T1000 (cell line): ENCODE data around the gene TEKT1.
"Not testable (repeated sequence)": the region's sequence is repeated elsewhere in the genome, so short reads cannot be mapped to it uniquely, and the experiment has no call there.

ENCODE experiments used
- DNase-seq: peaks from one replicate; lab custom pipeline; 2025; ENCODE audit warnings: mixed read lengths; lab: John Stamatoyannopoulos, UW

Gene TEKT1

GRCh38 chr17:6815775-6816174, 15.8 kb downstream of the TEKT1 start:
- DNase-seq, result no peak

GRCh38 chr17:6812295-6812694, 19.2 kb downstream of the TEKT1 start:
- DNase-seq, result no peak

DNA sequence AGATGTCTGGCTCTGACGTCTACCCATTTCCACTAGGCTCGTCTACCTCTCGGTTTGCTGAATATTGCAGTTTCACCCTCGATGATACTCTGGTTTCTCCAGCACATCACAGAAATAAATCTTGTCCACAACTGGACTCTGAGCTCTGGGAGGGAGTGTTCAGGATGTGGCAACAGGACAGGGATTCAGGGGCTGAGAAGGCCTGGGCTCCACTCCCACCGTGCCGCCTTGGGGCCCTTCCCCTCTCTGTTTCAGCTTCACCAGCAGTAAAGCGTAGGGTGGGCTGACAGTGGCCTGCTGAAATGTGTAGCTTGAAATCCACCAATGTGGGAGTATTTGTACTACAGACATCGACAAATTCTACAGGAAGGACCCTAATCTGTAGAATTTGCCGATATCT, 20.0 kb downstream of the TEKT1 start:
- no peak for DNase-seq

DNA sequence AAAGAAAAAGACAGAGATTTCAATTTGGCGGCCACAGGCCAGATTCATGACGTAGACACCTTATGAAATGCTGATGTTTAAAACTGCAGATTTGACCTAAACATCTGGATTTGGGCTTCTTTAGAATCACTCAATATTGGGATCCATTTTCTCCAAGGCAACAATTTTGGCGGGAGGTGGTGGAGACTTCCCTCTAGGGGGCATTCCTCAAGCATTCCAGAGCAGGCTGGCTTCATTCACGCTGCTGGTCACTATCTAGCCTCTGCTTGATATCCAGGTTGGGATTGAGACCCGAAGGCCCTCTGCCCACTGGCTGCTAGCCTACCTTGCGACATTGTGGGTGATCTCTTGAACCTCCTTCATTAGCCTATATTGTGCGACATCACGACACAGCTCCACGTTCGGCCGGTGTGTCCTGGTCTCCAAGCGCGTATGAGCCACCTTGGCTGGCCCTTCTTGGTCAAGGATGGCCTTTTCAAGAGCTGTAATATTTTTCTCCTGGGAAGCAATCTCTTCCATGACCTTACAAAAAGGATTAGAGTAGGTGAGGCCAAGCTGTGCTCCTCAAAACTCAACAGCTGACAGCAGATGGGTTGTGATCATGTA, 31.0 kb downstream of the TEKT1 start:
- DNase-seq, result no peak

DNA sequence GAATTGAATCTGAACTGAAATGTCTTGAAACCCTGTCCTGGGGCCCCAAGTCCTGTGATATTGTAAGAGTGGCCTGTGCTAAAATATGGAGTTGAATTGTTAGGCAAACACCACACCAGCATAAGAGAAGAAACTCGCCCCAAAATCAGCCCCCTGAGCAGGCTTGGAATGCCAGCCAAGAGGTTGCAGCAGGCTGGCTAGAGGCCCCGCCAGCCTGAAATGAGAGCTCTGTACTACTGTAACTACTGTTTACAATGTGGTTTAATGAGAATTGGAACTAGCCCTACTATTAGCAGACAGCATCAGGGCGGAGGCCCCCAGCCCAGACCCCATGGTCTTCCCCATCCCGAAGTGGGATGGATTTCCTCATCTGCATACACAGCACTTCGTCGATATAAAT, 31.8 kb downstream of the TEKT1 start:
- no peak for DNase-seq

GRCh38 chr17:6797718-6798351, 33.7 kb downstream of the TEKT1 start:
- no peak for DNase-seq

GRCh38 chr17:6796887-6797490, 34.5 kb downstream of the TEKT1 start:
- no peak for DNase-seq

- no peak for DNase-seq
Observed at GRCh38 chr17:6796017-6796886, 35.3 kb downstream of the TEKT1 start.

GRCh38 chr17:6793748-6794493, 37.6 kb downstream of the TEKT1 start:
- no peak for DNase-seq

DNA sequence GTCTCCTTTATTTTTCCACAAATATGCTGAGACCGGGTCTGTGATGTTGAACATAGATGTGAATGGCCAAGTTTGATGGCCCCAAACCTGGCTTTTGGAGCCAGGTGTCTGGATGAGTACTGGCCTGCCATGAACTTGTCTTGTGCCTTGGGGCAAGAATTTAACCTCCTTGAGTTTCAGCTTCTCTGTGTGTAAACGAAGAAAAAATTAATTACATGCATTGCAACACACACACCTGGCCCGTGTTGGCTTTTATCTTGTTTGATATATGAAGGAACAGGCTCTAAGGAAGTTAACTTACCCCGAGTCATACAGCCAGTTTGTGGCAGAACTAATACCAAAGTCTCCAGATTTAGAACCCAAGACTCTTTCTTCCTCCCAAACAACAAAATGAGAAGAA, 42.4 kb downstream of the TEKT1 start:
- no peak for DNase-seq

DNA sequence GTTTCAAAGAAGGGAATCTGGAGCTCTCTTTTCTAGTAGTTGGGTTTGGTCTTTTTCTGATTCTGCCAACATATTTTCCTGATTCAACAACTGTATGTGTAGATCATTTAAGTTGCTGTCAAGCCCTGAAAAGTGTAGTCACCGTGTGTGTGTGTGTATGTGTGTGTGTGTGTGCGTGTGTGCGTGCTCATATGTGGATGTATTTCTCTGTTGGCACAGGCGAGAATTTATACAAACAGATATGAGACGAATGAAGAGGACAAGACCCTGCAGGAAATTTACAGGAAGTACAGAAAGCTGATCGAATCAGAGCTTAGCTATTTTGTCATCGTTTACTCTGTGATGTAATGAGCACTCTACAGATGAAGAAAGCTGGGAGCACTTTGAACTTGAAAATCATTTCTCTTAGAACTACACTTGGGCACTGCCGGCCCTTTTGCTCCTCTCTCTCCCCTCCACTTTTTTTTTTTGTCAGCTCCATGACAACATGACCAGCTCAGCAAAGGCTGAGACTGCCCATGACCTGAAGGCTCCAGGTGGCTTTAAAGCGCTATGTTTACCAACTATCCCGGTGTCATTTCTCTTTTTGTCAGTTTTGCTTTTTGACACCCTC, 44.3 kb downstream of the TEKT1 start:
- no peak for DNase-seq

GRCh38 chr17:6786618-6787017, 44.9 kb downstream of the TEKT1 start:
- no peak for DNase-seq

DNA sequence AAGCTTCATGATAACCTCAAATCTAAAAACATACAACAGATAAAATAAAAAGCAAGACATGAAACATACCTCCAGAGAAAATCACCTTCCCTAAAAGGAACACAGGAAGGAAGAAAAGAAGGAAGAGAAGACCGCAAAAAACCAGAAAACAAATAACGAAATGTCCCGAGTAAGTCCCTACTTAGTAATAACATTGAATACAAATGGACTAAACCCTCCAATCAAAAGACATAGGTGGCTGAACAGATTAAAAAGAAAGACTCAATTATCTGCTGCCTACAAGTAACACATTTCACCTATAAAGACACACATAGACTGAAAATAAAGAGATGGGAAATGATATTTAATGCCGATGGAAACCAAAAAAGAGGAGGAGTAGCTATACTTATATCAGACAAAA, 49.3 kb downstream of the TEKT1 start:
- no peak for DNase-seq

GRCh38 chr17:6780886-6781285, 50.6 kb downstream of the TEKT1 start:
- no peak for DNase-seq

DNA sequence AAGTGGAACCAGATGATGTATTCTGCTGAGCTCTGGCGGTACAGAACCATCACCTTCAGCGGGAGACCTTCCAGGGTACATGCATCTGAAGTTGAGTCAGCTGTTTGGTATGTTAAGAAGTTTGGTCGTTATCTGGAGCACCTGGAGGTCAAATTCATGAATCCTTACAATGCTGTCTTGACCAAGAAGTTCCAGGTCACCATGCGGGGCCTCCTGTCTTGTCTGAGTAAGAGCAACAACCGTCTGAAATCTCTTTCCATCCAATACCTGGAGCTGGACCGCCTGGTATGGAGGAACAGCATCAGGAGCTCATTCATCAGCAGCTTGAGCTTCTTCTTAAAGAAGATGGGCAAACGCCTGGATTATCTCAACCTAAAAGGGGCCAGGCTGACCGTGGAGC, 51.5 kb downstream of the TEKT1 start:
- no peak for DNase-seq

- no peak for DNase-seq
Observed at GRCh38 chr17:6779411-6779810, 52.1 kb downstream of the TEKT1 start.

DNA sequence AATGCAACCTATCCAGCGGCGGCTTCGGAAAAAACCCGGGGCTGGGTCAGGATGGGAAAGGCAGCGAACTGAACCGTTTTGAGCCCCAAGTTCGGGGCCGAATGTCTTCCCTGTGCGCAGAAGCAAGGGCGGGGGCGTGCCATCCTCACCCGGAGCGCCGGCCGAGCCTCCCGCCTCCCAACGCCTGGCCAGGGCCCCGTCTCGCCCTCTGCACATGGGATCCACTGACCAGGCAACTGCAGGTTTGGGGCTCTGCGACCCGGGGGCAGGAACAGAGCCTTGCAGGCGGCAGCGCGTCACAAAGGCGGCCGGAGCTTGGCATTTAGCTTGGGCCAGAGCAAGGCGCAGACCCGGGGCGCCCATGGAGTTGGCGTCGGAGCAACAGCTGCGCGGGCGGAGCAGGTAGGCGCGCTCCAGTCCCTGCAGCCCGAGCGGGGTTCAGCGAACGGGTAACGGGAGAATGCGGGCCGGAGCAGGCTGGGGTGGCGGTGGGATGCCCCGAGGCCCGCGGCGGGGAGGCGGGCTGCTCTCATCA, 55.6 kb downstream of the TEKT1 start, which contains the start of gene FBXO39:
FBXO39 (plus strand) TSS at position 345 of the 535 bp plus-strand sequence. CDS start 3,654 bp downstream, outside the sequence.
- DNase-seq, result no peak

- DNase-seq, result not testable (repeated sequence)
Observed at GRCh38 chr17:6774906-6775305, 56.6 kb downstream of the TEKT1 start.

- DNase-seq, result no peak
Observed at GRCh38 chr17:6772016-6772415, 59.5 kb downstream of the TEKT1 start.

DNA sequence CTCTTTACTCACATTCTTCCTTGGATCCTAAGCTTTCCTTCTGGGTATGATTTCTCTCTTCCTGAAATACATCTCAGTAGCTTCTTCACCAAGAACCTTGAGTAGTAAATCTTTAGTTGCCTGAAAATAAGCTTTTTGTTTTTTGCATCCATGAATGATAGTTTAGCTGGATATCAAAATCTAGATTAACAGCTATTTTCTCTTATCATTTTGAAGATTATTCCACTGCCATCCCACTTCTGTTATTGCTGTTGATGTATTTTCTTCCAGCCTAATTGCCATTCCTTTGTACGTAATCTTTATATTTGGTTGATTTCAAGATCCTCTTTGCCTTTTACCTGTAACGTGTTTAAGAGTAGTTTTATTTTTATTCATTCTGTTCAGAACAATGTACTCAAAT, 63.1 kb downstream of the TEKT1 start:
- no peak for DNase-seq

DNA sequence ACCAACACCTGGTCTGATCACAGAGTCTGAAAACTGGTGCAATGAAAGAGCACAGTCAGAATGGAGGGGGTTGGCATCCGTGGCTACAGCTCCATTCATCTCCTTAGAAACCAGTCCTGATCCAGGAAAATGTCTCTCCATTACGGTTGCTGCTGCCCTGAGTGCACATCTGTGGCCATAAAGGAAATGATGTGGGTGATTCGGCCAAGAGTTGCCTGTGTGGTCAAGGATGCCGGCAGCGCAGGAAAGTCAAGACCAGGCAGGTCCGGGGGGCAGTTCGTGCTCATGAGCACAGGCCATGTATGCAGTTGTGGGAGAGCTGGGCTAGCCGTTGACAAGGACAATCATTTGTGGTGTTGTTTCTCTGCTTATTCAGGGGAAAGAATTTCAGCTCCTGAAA, 69.8 kb downstream of the TEKT1 start:
- no peak for DNase-seq
